Adrenal gland (tissue), 5 donors: Measurements from ENCODE around the gene CDC25B.

Experiments used
- CTCF ChIP-seq, 6 experiments: fragments of 450-650 bp in 4 of 6; fragments of 200-600 bp in 2 of 6; sonication (generic) in 1 of 6; IDR thresholded peaks; 1 replicate in 5 of 6; 2 replicates in 1 of 6; pipeline versions ENCODE4 v1.5.1 to v1.8.0; 2016 to 2021; ENCODE audit warnings: antibody characterized with exemption in 6 of 6, mild to moderate bottlenecking in 2 of 6, moderate library complexity in 1 of 6
- POLR2A ChIP-seq, 2 donors: fragments of 450-650 bp; IDR thresholded peaks; one replicate each; pipeline ENCODE4 v1.6.1; 2017; ENCODE audit warnings: antibody characterized with exemption in 2 of 2, mild to moderate bottlenecking in 2 of 2, moderate library complexity in 1 of 2
- donor health status: DM: no; HTN: no; CAD: no.

- TF ChIP-seq CTCF (IDR thresholded peaks at IDR 0.05), result no peak
- no peak for TF ChIP-seq POLR2A (IDR thresholded peaks at IDR 0.05)
Observed at GRCh38 chr20:3766422-3767109, 29.5 kb upstream of the CDC25B start.
